IMR-90 (cell line): ENCODE measurements around the gene TMEM184C.

Experiments
- CEBPB ChIP-seq: IDR thresholded peaks from 2 replicates; pipeline ENCODE4 v1.6.1; 2012; ENCODE audit warnings: low read depth, low read length, improper control_type of control experiment
- FOS ChIP-seq: fragments of 150-350 bp; IDR thresholded peaks from 2 replicates; pipeline ENCODE4 v1.6.1; 2016; ENCODE audit warnings: low read depth, low read length
- POLR2A ChIP-seq: IDR thresholded peaks from 2 replicates; pipeline ENCODE4 v1.6.1; 2012; ENCODE audit warnings: mild to moderate bottlenecking, low read depth, low read length
- RCOR1 ChIP-seq: IDR thresholded peaks from 2 replicates; pipeline ENCODE4 v1.6.1; 2012; ENCODE audit warnings: mild to moderate bottlenecking, low read length, improper control_type of control experiment; ENCODE audit not compliant: insufficient replicate concordance
- TF ChIP-seq, protein P1 (sequence below): conservative IDR thresholded peaks from 2 replicates; pipeline ENCODE4 v1.5.1; 2012; ENCODE audit warnings: mild to moderate bottlenecking, low read depth, low read length, improper control_type of control experiment
- TF ChIP-seq, protein P2 (sequence below): fragments of 150-350 bp; IDR thresholded peaks from 2 replicates; pipeline ENCODE4 v1.6.1; 2016; ENCODE audit warnings: low read depth, mild to moderate bottlenecking, low read length, moderate library complexity, borderline replicate concordance

DNA sequence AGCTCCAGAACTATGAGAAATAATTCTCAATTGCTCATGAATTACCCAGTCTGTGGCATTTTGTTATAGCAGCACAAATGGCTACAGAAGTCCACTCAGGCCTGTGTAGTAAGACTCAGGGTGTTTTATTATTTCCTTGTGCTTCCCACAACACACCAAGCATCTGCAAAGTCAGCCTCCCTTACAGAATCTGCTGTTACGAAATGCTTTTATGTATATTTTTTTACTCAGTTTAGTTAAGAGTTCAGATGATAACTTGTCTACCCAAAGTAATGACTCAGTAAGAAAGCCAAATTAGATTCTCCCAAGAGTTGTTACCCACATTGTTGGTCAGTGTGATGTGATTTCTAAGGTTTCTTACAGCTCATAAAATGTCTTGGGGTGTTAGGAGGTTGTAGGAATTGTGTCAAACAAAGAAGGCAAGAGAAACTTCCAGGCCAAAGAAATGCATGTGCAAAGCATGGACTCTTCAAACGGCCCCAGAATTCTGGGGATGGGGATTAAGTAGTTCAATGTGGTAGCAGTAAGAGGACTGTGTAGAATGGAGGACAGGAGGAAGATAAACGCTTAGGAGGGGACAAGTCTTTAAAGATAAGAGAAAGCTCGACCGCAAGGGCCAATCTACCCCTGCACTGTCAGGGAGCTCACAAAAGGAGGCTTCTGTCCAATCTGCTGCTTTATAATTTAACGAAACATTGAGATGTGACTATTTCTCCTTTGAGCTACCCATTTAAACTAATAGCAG, 35.4 kb upstream of the TMEM184C start:
- TF ChIP-seq POLR2A (no peak), FOS (0 out of 2 replicates have a peak, but pooled peaks have one; percentile 3), CEBPB (peak; percentile 69), RCOR1 (no peak)
- TF ChIP-seq, protein P1, sequence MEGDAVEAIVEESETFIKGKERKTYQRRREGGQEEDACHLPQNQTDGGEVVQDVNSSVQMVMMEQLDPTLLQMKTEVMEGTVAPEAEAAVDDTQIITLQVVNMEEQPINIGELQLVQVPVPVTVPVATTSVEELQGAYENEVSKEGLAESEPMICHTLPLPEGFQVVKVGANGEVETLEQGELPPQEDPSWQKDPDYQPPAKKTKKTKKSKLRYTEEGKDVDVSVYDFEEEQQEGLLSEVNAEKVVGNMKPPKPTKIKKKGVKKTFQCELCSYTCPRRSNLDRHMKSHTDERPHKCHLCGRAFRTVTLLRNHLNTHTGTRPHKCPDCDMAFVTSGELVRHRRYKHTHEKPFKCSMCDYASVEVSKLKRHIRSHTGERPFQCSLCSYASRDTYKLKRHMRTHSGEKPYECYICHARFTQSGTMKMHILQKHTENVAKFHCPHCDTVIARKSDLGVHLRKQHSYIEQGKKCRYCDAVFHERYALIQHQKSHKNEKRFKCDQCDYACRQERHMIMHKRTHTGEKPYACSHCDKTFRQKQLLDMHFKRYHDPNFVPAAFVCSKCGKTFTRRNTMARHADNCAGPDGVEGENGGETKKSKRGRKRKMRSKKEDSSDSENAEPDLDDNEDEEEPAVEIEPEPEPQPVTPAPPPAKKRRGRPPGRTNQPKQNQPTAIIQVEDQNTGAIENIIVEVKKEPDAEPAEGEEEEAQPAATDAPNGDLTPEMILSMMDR = no peak
- TF ChIP-seq, protein P2, sequence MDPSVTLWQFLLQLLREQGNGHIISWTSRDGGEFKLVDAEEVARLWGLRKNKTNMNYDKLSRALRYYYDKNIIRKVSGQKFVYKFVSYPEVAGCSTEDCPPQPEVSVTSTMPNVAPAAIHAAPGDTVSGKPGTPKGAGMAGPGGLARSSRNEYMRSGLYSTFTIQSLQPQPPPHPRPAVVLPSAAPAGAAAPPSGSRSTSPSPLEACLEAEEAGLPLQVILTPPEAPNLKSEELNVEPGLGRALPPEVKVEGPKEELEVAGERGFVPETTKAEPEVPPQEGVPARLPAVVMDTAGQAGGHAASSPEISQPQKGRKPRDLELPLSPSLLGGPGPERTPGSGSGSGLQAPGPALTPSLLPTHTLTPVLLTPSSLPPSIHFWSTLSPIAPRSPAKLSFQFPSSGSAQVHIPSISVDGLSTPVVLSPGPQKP = no peak
